HepG2 (cell line): ENCODE results near the gene TMEM107. TPM values are rescaled to one million over a fixed set of nuclear protein-coding genes. Genes with fewer than 3 reads are reported as not detected.

Experiments used
- ASH2L ChIP-seq: fragments of 300-600, 200-600 bp; sonication (generic); IDR thresholded peaks from 2 replicates; pipeline ENCODE4 v1.7.0; 2017; ENCODE audit warnings: low read depth, mild to moderate bottlenecking, moderate library complexity, mixed read lengths, low read length; ENCODE audit not compliant: insufficient read length
- CHCHD3 ChIP-seq: sonication (generic); formaldehyde crosslinking; IDR thresholded peaks from 2 replicates; pipeline ENCODE4 v1.8.0; 2022; ENCODE audit warnings: mild to moderate bottlenecking, missing genetic modification reagents, moderate library complexity
- ELF4 ChIP-seq: sonication (generic); formaldehyde crosslinking; IDR thresholded peaks from 2 replicates; pipeline ENCODE4 v1.5.0; 2020; ENCODE audit warnings: missing genetic modification reagents, mild to moderate bottlenecking, moderate library complexity, borderline replicate concordance
- GFI1 ChIP-seq: sonication (generic); formaldehyde crosslinking; IDR thresholded peaks from 2 replicates; pipeline ENCODE4 v1.5.0; 2020; ENCODE audit warnings: missing genetic modification reagents, mild to moderate bottlenecking, borderline replicate concordance
- HINFP ChIP-seq: sonication (generic); formaldehyde crosslinking; IDR thresholded peaks from 2 replicates; pipeline ENCODE4 v1.4.0; 2020; ENCODE audit warnings: low read depth, mild to moderate bottlenecking, missing genetic modification reagents
- JARID2 ChIP-seq: sonication (generic); formaldehyde crosslinking; IDR thresholded peaks from 2 replicates; pipeline ENCODE4 v1.8.1; 2023; ENCODE audit warnings: missing genetic modification reagents, inconsistent platforms; ENCODE audit not compliant: insufficient replicate concordance
- KDM6A ChIP-seq: IDR thresholded peaks from 2 replicates; pipeline ENCODE4 v1.6.1; 2016; ENCODE audit warnings: low read depth
- MLLT10 ChIP-seq: sonication (generic); formaldehyde crosslinking; IDR thresholded peaks from 2 replicates; pipeline ENCODE4 v1.4.0; 2020; ENCODE audit warnings: missing genetic modification reagents
- MTF1 ChIP-seq: sonication (generic); formaldehyde crosslinking; IDR thresholded peaks from 2 replicates; pipeline ENCODE4 v1.5.0; 2020; ENCODE audit warnings: missing genetic modification reagents
- MXD1 ChIP-seq: sonication (generic); formaldehyde crosslinking; IDR thresholded peaks from 2 replicates; pipeline ENCODE4 v1.4.0; 2020; ENCODE audit warnings: mild to moderate bottlenecking, missing genetic modification reagents
- MXI1 ChIP-seq: IDR thresholded peaks from 3 replicates; pipeline ENCODE4 v1.6.1; 2012; ENCODE audit warnings: low read depth, low read length, inconsistent platforms, borderline replicate concordance
- NBN ChIP-seq: fragments of 450-650 bp; conservative IDR thresholded peaks from 2 replicates; pipeline ENCODE4 v1.6.1; 2017
- NFYC ChIP-seq: IDR thresholded peaks from 2 replicates; pipeline ENCODE4 v1.6.1; 2016; ENCODE audit warnings: missing genetic modification reagents, missing compliant biosample characterization
- SMYD3 ChIP-seq: sonication (generic); formaldehyde crosslinking; IDR thresholded peaks from 2 replicates; pipeline ENCODE4 v1.8.1; 2023; ENCODE audit warnings: mild to moderate bottlenecking, missing genetic modification reagents
- TERF1 ChIP-seq: sonication (generic); formaldehyde crosslinking; IDR thresholded peaks from 2 replicates; pipeline ENCODE4 v1.8.0; 2022; ENCODE audit warnings: mild to moderate bottlenecking, missing genetic modification reagents, moderate library complexity
- TFDP2 ChIP-seq: sonication (generic); formaldehyde crosslinking; IDR thresholded peaks from 2 replicates; pipeline ENCODE4 v1.4.0; 2020; ENCODE audit warnings: missing genetic modification reagents
- ZFP37 ChIP-seq: sonication (generic); formaldehyde crosslinking; IDR thresholded peaks from 2 replicates; pipeline ENCODE4 v1.4.0; 2020; ENCODE audit warnings: missing genetic modification reagents, borderline replicate concordance
- ZNF460 ChIP-seq: sonication (generic); formaldehyde crosslinking; IDR thresholded peaks from 2 replicates; pipeline ENCODE4 v1.5.1; 2020; ENCODE audit warnings: missing genetic modification reagents, mild to moderate bottlenecking, borderline replicate concordance
- ZNF558 ChIP-seq: sonication (generic); formaldehyde crosslinking; IDR thresholded peaks from 2 replicates; pipeline ENCODE4 v1.9.0; 2022; ENCODE audit warnings: mild to moderate bottlenecking, missing genetic modification reagents, borderline replicate concordance
- ZNF850 ChIP-seq: sonication (generic); formaldehyde crosslinking; conservative IDR thresholded peaks from 2 replicates; pipeline ENCODE4 v1.9.0; 2021; ENCODE audit warnings: mild to moderate bottlenecking, missing genetic modification reagents
- ZSCAN31 ChIP-seq: sonication (generic); formaldehyde crosslinking; IDR thresholded peaks from 2 replicates; pipeline ENCODE4 v1.5.0; 2020; ENCODE audit warnings: low read depth, mild to moderate bottlenecking, missing genetic modification reagents
- polyA plus RNA-seq, 8 experiments: library from polyadenylated mRNA; depleted of rRNA in 3 of 8; stranded (reverse) in 7 of 8; unstranded in 1 of 8; fragments of >200 nt; fragmentation: Illumina TruSeq in 4 of 8; extraction: Trizol in 4 of 8; gene quantifications; 2 replicates each; pipeline versions ENCODE4 v1.2.1 to v1.2.3, GENCODE V29; 2011 to 2016; ENCODE audit warnings: low read depth in 4 of 8, missing spikeins in 1 of 8, mixed read lengths in 1 of 8; ENCODE audit not compliant: insufficient read depth in 1 of 8
- total RNA-seq, 5 experiments: library from RNA; depleted of rRNA; stranded (reverse); fragments of >200 nt; fragmentation: Illumina TruSeq; extraction: Trizol; gene quantifications; 2 replicates each; pipeline ENCODE4 v1.2.3, GENCODE V29; 2016; ENCODE audit warnings: low read depth in 1 of 5
- TF ChIP-seq, protein P1 (sequence below): sonication (generic); formaldehyde crosslinking; IDR thresholded peaks from 2 replicates; pipeline ENCODE4 v1.4.0; 2020; ENCODE audit warnings: missing genetic modification reagents, mild to moderate bottlenecking, borderline replicate concordance
- TF ChIP-seq, protein P2 (sequence below): sonication (generic); formaldehyde crosslinking; IDR thresholded peaks from 2 replicates; pipeline ENCODE4 v1.5.0; 2020; ENCODE audit warnings: missing genetic modification reagents

TMEM107 gene
- total and polyA plus RNA-seq, 2 of the 13 experiments (the other 11 are each of a cell fraction or from before 2014, with no cell fraction given): 7.2 to 15.3 TPM

DNA sequence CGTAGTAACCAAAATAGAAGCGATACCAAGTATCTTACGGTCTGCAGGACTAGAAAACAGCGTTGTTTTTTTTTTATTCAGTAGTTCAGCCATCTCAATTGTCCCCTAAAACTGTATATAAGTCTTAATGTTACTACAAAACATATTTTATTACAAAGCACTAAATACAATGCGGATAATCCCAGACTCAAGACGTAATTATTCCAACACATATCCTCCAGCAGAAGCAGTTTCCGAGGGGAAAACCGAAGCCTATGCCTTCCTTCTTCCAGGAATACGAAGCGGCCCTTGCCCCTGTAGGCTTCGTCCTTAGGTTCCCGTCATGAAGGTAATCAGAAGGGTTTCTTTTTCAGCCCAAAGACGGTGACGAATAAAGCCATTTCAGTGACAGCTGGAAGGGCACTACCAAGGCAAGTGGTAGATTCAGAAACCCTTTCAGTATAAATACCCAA lies 2.3 kb downstream of the TMEM107 start (continued):
- no peak for TF ChIP-seq ZFP37 (CRISPR knock-in tag)
- no peak for TF ChIP-seq MTF1
- peak; percentile 38 for TF ChIP-seq ASH2L
- no peak for TF ChIP-seq MXI1
- peak; percentile 67; the same call in 1 of the 2 replicates for TF ChIP-seq ELF4 (CRISPR knock-in tag)
- no peak for TF ChIP-seq HINFP (CRISPR knock-in tag)
- TF ChIP-seq, protein P1, sequence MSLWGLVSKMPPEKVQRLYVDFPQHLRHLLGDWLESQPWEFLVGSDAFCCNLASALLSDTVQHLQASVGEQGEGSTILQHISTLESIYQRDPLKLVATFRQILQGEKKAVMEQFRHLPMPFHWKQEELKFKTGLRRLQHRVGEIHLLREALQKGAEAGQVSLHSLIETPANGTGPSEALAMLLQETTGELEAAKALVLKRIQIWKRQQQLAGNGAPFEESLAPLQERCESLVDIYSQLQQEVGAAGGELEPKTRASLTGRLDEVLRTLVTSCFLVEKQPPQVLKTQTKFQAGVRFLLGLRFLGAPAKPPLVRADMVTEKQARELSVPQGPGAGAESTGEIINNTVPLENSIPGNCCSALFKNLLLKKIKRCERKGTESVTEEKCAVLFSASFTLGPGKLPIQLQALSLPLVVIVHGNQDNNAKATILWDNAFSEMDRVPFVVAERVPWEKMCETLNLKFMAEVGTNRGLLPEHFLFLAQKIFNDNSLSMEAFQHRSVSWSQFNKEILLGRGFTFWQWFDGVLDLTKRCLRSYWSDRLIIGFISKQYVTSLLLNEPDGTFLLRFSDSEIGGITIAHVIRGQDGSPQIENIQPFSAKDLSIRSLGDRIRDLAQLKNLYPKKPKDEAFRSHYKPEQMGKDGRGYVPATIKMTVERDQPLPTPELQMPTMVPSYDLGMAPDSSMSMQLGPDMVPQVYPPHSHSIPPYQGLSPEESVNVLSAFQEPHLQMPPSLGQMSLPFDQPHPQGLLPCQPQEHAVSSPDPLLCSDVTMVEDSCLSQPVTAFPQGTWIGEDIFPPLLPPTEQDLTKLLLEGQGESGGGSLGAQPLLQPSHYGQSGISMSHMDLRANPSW (CRISPR knock-in tag): no peak
- no peak for TF ChIP-seq TFDP2 (CRISPR knock-in tag)
- TF ChIP-seq ZNF850 (CRISPR knock-in tag): no peak
- no peak for TF ChIP-seq NBN
- no peak for TF ChIP-seq CHCHD3
- no peak for TF ChIP-seq ZNF558 (CRISPR knock-in tag)
- TF ChIP-seq KDM6A (CRISPR knock-in tag): no peak
- TF ChIP-seq ZNF460 (CRISPR knock-in tag): no peak
- no peak for TF ChIP-seq GFI1
- no peak for TF ChIP-seq NFYC (CRISPR knock-in tag)
- 0 out of 2 replicates have a peak, but pooled peaks have one; percentile 14 for TF ChIP-seq ZSCAN31 (CRISPR knock-in tag)
- no peak for TF ChIP-seq MXD1 (CRISPR knock-in tag)
- TF ChIP-seq, protein P2, sequence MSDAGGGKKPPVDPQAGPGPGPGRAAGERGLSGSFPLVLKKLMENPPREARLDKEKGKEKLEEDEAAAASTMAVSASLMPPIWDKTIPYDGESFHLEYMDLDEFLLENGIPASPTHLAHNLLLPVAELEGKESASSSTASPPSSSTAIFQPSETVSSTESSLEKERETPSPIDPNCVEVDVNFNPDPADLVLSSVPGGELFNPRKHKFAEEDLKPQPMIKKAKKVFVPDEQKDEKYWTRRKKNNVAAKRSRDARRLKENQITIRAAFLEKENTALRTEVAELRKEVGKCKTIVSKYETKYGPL: no peak
- no peak for TF ChIP-seq MLLT10 (CRISPR knock-in tag)
- no peak for TF ChIP-seq SMYD3 (CRISPR knock-in tag)
- TF ChIP-seq JARID2 (CRISPR knock-in tag): no peak
- TF ChIP-seq TERF1: no peak
